ENCODE data around the gene GLIS1.

GLIS1 gene

GRCh38 chr1:53592985-53593757, 145.8 kb downstream of the GLIS1 start:
- Histone ChIP-seq H3K9me3 (ENCODE audit: control insufficient read depth in 5 of 5, low read length in 5 of 5) (no peaks in the 10 kb centered on the region), H3K27me3 (ENCODE audit: control insufficient read depth in 5 of 5, insufficient read depth in 4 of 5, low read length in 5 of 5) (peaks cover 0 to 3% (median 0%) of the 10 kb centered on the region in 5 donors), H3K9ac (ENCODE audit: low read length in 5 of 5) (no peak overlapping the region), H3K4me1 (ENCODE audit: control insufficient read depth in 5 of 5, insufficient read depth in 5 of 5, low read length in 5 of 5) (no peaks in the 10 kb centered on the region), H3K36me3 (ENCODE audit: control insufficient read depth in 5 of 5, insufficient read depth in 5 of 5, low read length in 5 of 5) (peaks cover 0 to 2% (median 0%) of the 10 kb centered on the region in 5 donors), H3K27ac (ENCODE audit: low read depth, low read length) (no peak overlapping the region), H3K4me3 (ENCODE audit: low read depth in 1 of 5, low read length in 5 of 5) (no peak overlapping the region)

GRCh38 chr1:53592521-53592982, 146.4 kb downstream of the GLIS1 start:
- Histone ChIP-seq H3K4me3 (ENCODE audit: low read depth in 1 of 5, low read length in 5 of 5) (no peak overlapping the region), H3K27ac (ENCODE audit: low read depth, low read length) (no peak overlapping the region), H3K36me3 (ENCODE audit: control insufficient read depth in 5 of 5, insufficient read depth in 5 of 5, low read length in 5 of 5) (peaks cover 0 to 2% (median 0%) of the 10 kb centered on the region in 5 donors), H3K9ac (ENCODE audit: low read length in 5 of 5) (no peak overlapping the region), H3K9me3 (ENCODE audit: control insufficient read depth in 5 of 5, low read length in 5 of 5) (no peaks in the 10 kb centered on the region), H3K27me3 (ENCODE audit: control insufficient read depth in 5 of 5, insufficient read depth in 4 of 5, low read length in 5 of 5) (peaks cover 0 to 3% (median 0%) of the 10 kb centered on the region in 5 donors), H3K4me1 (ENCODE audit: control insufficient read depth in 5 of 5, insufficient read depth in 5 of 5, low read length in 5 of 5) (no peaks in the 10 kb centered on the region)

GRCh38 chr1:53591924-53592323, 147.0 kb downstream of the GLIS1 start:
- Histone ChIP-seq H3K9me3 (ENCODE audit: control insufficient read depth in 5 of 5, low read length in 5 of 5) (no peaks in the 10 kb centered on the region), H3K4me1 (ENCODE audit: control insufficient read depth in 5 of 5, insufficient read depth in 5 of 5, low read length in 5 of 5) (no peaks in the 10 kb centered on the region), H3K9ac (ENCODE audit: low read length in 5 of 5) (no peak overlapping the region), H3K4me3 (ENCODE audit: low read depth in 1 of 5, low read length in 5 of 5) (no peak overlapping the region), H3K36me3 (ENCODE audit: control insufficient read depth in 5 of 5, insufficient read depth in 5 of 5, low read length in 5 of 5) (peaks cover 0 to 2% (median 0%) of the 10 kb centered on the region in 5 donors), H3K27me3 (ENCODE audit: control insufficient read depth in 5 of 5, insufficient read depth in 4 of 5, low read length in 5 of 5) (peaks cover 0 to 3% (median 0%) of the 10 kb centered on the region in 5 donors), H3K27ac (ENCODE audit: low read depth, low read length) (no peak overlapping the region)

- no peak overlapping the region for H3K27ac ChIP-seq (ENCODE audit: low read depth, low read length)
- H3K9ac ChIP-seq (ENCODE audit: low read length in 5 of 5) = no peak overlapping the region
- H3K27me3 ChIP-seq (ENCODE audit: control insufficient read depth in 5 of 5, insufficient read depth in 4 of 5, low read length in 5 of 5) = peaks cover 0 to 3% (median 0%) of the 10 kb centered on the region in 5 donors
Observed at GRCh38 chr1:53590531-53591515, 148.1 kb downstream of the GLIS1 start.

GRCh38 chr1:53590104-53590503, 148.9 kb downstream of the GLIS1 start:
- Histone ChIP-seq H3K27ac (ENCODE audit: low read depth, low read length) (no peak overlapping the region), H3K9ac (ENCODE audit: low read length in 5 of 5) (no peak overlapping the region), H3K36me3 (ENCODE audit: control insufficient read depth in 5 of 5, insufficient read depth in 5 of 5, low read length in 5 of 5) (peaks cover 0 to 2% (median 0%) of the 10 kb centered on the region in 5 donors), H3K9me3 (ENCODE audit: control insufficient read depth in 5 of 5, low read length in 5 of 5) (no peaks in the 10 kb centered on the region), H3K4me1 (ENCODE audit: control insufficient read depth in 5 of 5, insufficient read depth in 5 of 5, low read length in 5 of 5) (no peaks in the 10 kb centered on the region), H3K27me3 (ENCODE audit: control insufficient read depth in 5 of 5, insufficient read depth in 4 of 5, low read length in 5 of 5) (peaks cover 0 to 3% (median 0%) of the 10 kb centered on the region in 5 donors), H3K4me3 (ENCODE audit: low read depth in 1 of 5, low read length in 5 of 5) (no peak overlapping the region)

More at GRCh38 chr1:53590531-53591515, 148.1 kb downstream of the GLIS1 start:
- Histone ChIP-seq H3K4me1 (ENCODE audit: control insufficient read depth in 5 of 5, insufficient read depth in 5 of 5, low read length in 5 of 5) (no peaks in the 10 kb centered on the region), H3K36me3 (ENCODE audit: control insufficient read depth in 5 of 5, insufficient read depth in 5 of 5, low read length in 5 of 5) (peaks cover 0 to 2% (median 0%) of the 10 kb centered on the region in 5 donors), H3K9me3 (ENCODE audit: control insufficient read depth in 5 of 5, low read length in 5 of 5) (no peaks in the 10 kb centered on the region), H3K4me3 (ENCODE audit: low read depth in 1 of 5, low read length in 5 of 5) (no peak overlapping the region)

GRCh38 chr1:53589043-53589887, 149.7 kb downstream of the GLIS1 start:
- no peak overlapping the region for H3K9ac ChIP-seq (ENCODE audit: low read length in 5 of 5)
- peaks cover 0 to 3% (median 0%) of the 10 kb centered on the region in 5 donors for H3K27me3 ChIP-seq (ENCODE audit: control insufficient read depth in 5 of 5, insufficient read depth in 4 of 5, low read length in 5 of 5)
- H3K27ac ChIP-seq (ENCODE audit: low read depth, low read length) = no peak overlapping the region
- no peaks in the 10 kb centered on the region for H3K9me3 ChIP-seq (ENCODE audit: control insufficient read depth in 5 of 5, low read length in 5 of 5)
- H3K4me3 ChIP-seq (ENCODE audit: low read depth in 1 of 5, low read length in 5 of 5) = no peak overlapping the region
- H3K36me3 ChIP-seq (ENCODE audit: control insufficient read depth in 5 of 5, insufficient read depth in 5 of 5, low read length in 5 of 5) = peaks cover 0 to 2% (median 0%) of the 10 kb centered on the region in 5 donors
- no peaks in the 10 kb centered on the region for H3K4me1 ChIP-seq (ENCODE audit: control insufficient read depth in 5 of 5, insufficient read depth in 5 of 5, low read length in 5 of 5)

- no peaks in the 10 kb centered on the region for H3K4me1 ChIP-seq (ENCODE audit: control insufficient read depth in 5 of 5, insufficient read depth in 5 of 5, low read length in 5 of 5)
Observed at GRCh38 chr1:53588053-53588779, 150.7 kb downstream of the GLIS1 start.

GRCh38 chr1:53587252-53587988, 151.5 kb downstream of the GLIS1 start:
- no peak overlapping the region for H3K4me3 ChIP-seq (ENCODE audit: low read depth in 1 of 5, low read length in 5 of 5)
- no peaks in the 10 kb centered on the region for H3K36me3 ChIP-seq (ENCODE audit: control insufficient read depth in 5 of 5, insufficient read depth in 5 of 5, low read length in 5 of 5)
- H3K4me1 ChIP-seq (ENCODE audit: control insufficient read depth in 5 of 5, insufficient read depth in 5 of 5, low read length in 5 of 5) = no peaks in the 10 kb centered on the region
- no peaks in the 10 kb centered on the region for H3K9me3 ChIP-seq (ENCODE audit: control insufficient read depth in 5 of 5, low read length in 5 of 5)
- peaks cover 0 to 3% (median 0%) of the 10 kb centered on the region in 5 donors for H3K27me3 ChIP-seq (ENCODE audit: control insufficient read depth in 5 of 5, insufficient read depth in 4 of 5, low read length in 5 of 5)
- no peak overlapping the region for H3K9ac ChIP-seq (ENCODE audit: low read length in 5 of 5)
- H3K27ac ChIP-seq (ENCODE audit: low read depth, low read length) = no peak overlapping the region

More at GRCh38 chr1:53588053-53588779, 150.7 kb downstream of the GLIS1 start:
- Histone ChIP-seq H3K4me3 (ENCODE audit: low read depth in 1 of 5, low read length in 5 of 5) (no peak overlapping the region), H3K27ac (ENCODE audit: low read depth, low read length) (no peak overlapping the region), H3K9ac (ENCODE audit: low read length in 5 of 5) (no peak overlapping the region), H3K27me3 (ENCODE audit: control insufficient read depth in 5 of 5, insufficient read depth in 4 of 5, low read length in 5 of 5) (peaks cover 0 to 3% (median 0%) of the 10 kb centered on the region in 5 donors), H3K9me3 (ENCODE audit: control insufficient read depth in 5 of 5, low read length in 5 of 5) (no peaks in the 10 kb centered on the region), H3K36me3 (ENCODE audit: control insufficient read depth in 5 of 5, insufficient read depth in 5 of 5, low read length in 5 of 5) (no peaks in the 10 kb centered on the region)

Measured in subcutaneous abdominal adipose tissue (tissue), 5 donors.